SK-N-SH (cell line): ENCODE measurements around the gene DNASE2. TPM values are rescaled to one million over a fixed set of nuclear protein-coding genes. Genes with fewer than 3 reads are reported as not detected.
"Not testable (repeated sequence)": the region's sequence is repeated elsewhere in the genome, so short reads cannot be mapped to it uniquely, and the experiment has no call there.

Source experiments
- CTCF ChIA-PET: fragments of 300-600, 350-600 bp; formaldehyde crosslinking; extraction: SDS; loops from one replicate; lab custom pipeline; 2021; lab: Yijun Ruan, JAX
- POLR2A ChIA-PET: fragments of 350-600 bp; sonication (Branson Sonifier 250); formaldehyde crosslinking; extraction: SDS; loops from one replicate; lab custom pipeline; 2020; ENCODE audit warnings: antibody characterized with exemption, inconsistent platforms; lab: Yijun Ruan, JAX
- DNase-seq: peaks from one replicate; pipeline ENCODE4 v3.0.0; 2012
- H2AFZ ChIP-seq: fragments of 200-600 bp; sonication (generic); 2 replicates; pipeline ENCODE4 v1.8.1; 2016; ENCODE audit warnings: antibody characterized with exemption, mild to moderate bottlenecking, low read depth
- H3F3A ChIP-seq: fragments of 200-600 bp; sonication (generic); replicated peaks from 2 replicates; pipeline ENCODE3; 2016; ENCODE audit warnings: antibody characterized with exemption, mild to moderate bottlenecking; ENCODE audit not compliant: insufficient read depth
- H3K27ac ChIP-seq, 2 experiments: fragments of 200-500 bp in 1 of 2; fragments of 200-600 bp in 1 of 2; sonication (Bioruptor generic) in 1 of 2; sonication (generic), shearing (Covaris generic) in 1 of 2; 2 replicates each; pipeline versions ENCODE4 v1.5.1 to v1.6.1; 2014 to 2016; ENCODE audit warnings: low read depth in 2 of 2, inconsistent platforms in 1 of 2, low read length in 1 of 2, mild to moderate bottlenecking in 1 of 2, mixed read lengths in 1 of 2
- H3K27me3 ChIP-seq: fragments of 200-600 bp; sonication (generic), shearing (Covaris generic); 2 replicates; pipeline ENCODE4 v1.6.1; 2016; ENCODE audit warnings: mixed run types; ENCODE audit not compliant: insufficient read depth
- H3K36me3 ChIP-seq, 2 experiments: fragments of 200-500 bp in 1 of 2; fragments of 200-600 bp in 1 of 2; sonication (Bioruptor generic) in 1 of 2; sonication (generic) in 1 of 2; replicated peaks in 1 of 2; 2 replicates each; pipeline versions ENCODE3 to v1.5.1; 2014 to 2016; ENCODE audit warnings: low read length in 1 of 2, mild to moderate bottlenecking in 1 of 2; ENCODE audit not compliant: insufficient read depth in 2 of 2, control insufficient read depth in 1 of 2
- H3K4me1 ChIP-seq, 2 experiments: fragments of 200-500 bp in 1 of 2; fragments of 200-600 bp in 1 of 2; sonication (Bioruptor generic) in 1 of 2; sonication (generic), shearing (Covaris generic) in 1 of 2; 2 replicates each; pipeline versions ENCODE4 v1.5.1 to v1.6.1; 2014 to 2016; ENCODE audit warnings: low read depth in 1 of 2, low read length in 1 of 2, mixed run types in 1 of 2; ENCODE audit not compliant: insufficient read depth in 2 of 2, control insufficient read depth in 1 of 2
- H3K4me2 ChIP-seq: fragments of 200-600 bp; sonication (generic), shearing (Covaris generic); 2 replicates; pipeline ENCODE4 v1.6.1; 2017; ENCODE audit warnings: mixed run types
- H3K4me3 ChIP-seq, 2 experiments: fragments of 200-500 bp in 1 of 2; fragments of 200-600 bp in 1 of 2; sonication (Bioruptor generic) in 1 of 2; sonication (generic), shearing (Covaris generic) in 1 of 2; 2 replicates each; pipeline versions ENCODE4 v1.5.1 to v1.8.1; 2014 to 2016; ENCODE audit warnings: low read depth in 2 of 2, inconsistent platforms in 1 of 2, low read length in 1 of 2, mild to moderate bottlenecking in 1 of 2, mixed read lengths in 1 of 2, moderate library complexity in 1 of 2
- H3K79me2 ChIP-seq: fragments of 200-600 bp; sonication (generic); 2 replicates; pipeline ENCODE4 v1.8.1; 2017; ENCODE audit warnings: mild to moderate bottlenecking; ENCODE audit not compliant: insufficient read depth
- H3K9ac ChIP-seq: fragments of 200-600 bp; sonication (generic); 2 replicates; pipeline ENCODE4 v1.6.1; 2017; ENCODE audit warnings: mixed run types
- H3K9me2 ChIP-seq: fragments of 200-600 bp; sonication (generic); 2 replicates; pipeline ENCODE4 v1.6.1; 2017; ENCODE audit warnings: mixed run types
- H3K9me3 ChIP-seq: fragments of 200-600 bp; sonication (generic); 2 replicates; pipeline ENCODE4 v1.6.1; 2017; ENCODE audit warnings: mixed run types, mild to moderate bottlenecking, moderate library complexity
- H4K20me1 ChIP-seq: fragments of 200-600 bp; sonication (generic); 2 replicates; pipeline ENCODE4 v1.6.1; 2017; ENCODE audit warnings: mild to moderate bottlenecking, mixed run types; ENCODE audit not compliant: insufficient read depth
- CHD2 ChIP-seq: fragments of 150-350 bp; IDR thresholded peaks from 2 replicates; pipeline ENCODE4 v1.6.1; 2018; ENCODE audit warnings: low read length; ENCODE audit not compliant: partially characterized antibody
- ELF1 ChIP-seq: IDR thresholded peaks from 2 replicates; pipeline ENCODE4 v1.4.0; 2012
- EP300 ChIP-seq, 2 experiments: IDR thresholded peaks; 2 replicates each; pipeline versions ENCODE4 v1.4.0 to v1.6.1; 2012; ENCODE audit warnings: borderline replicate concordance in 1 of 2, low read depth in 1 of 2, low read length in 1 of 2
- EZH2phosphoT487 ChIP-seq: fragments of 200-600 bp; sonication (generic); IDR thresholded peaks from 2 replicates; pipeline ENCODE4 v1.6.1; 2017; ENCODE audit warnings: low read depth, mixed run types, mild to moderate bottlenecking, antibody characterized with exemption, moderate library complexity, borderline replicate concordance
- FOSL2 ChIP-seq: IDR thresholded peaks from 2 replicates; pipeline ENCODE4 v1.4.0; 2012; ENCODE audit warnings: low read depth, mild to moderate bottlenecking, moderate library complexity, borderline replicate concordance
- FOXJ3 ChIP-seq: sonication (generic); formaldehyde crosslinking; IDR thresholded peaks from 2 replicates; pipeline ENCODE4 v1.5.1; 2020; ENCODE audit warnings: mild to moderate bottlenecking, missing genetic modification reagents
- GABPA ChIP-seq: IDR thresholded peaks from 2 replicates; pipeline ENCODE4 v1.4.0; 2012; ENCODE audit warnings: low read depth, mild to moderate bottlenecking
- MXI1 ChIP-seq: IDR thresholded peaks from 2 replicates; pipeline ENCODE4 v1.6.1; 2012; ENCODE audit warnings: mild to moderate bottlenecking, low read depth, low read length, improper control_type of control experiment
- RXRA ChIP-seq: IDR thresholded peaks from 2 replicates; pipeline ENCODE4 v1.4.0; 2012; ENCODE audit warnings: low read depth, mild to moderate bottlenecking, borderline replicate concordance
- YY1 ChIP-seq: IDR thresholded peaks from 2 replicates; pipeline ENCODE4 v1.4.0; 2012; ENCODE audit warnings: low read depth, mild to moderate bottlenecking
- WGBS: methylation state at CpG from one replicate; pipeline ENCODE4 v1.1.6; 2017; ENCODE audit warnings: low lambda C conversion rate; 5-methylcytosine and 5-hydroxymethylcytosine counted together
- polyA plus RNA-seq, 3 experiments: library from polyadenylated mRNA; depleted of rRNA; stranded (reverse); fragments of >200 nt; gene quantifications; 2 replicates each; pipeline ENCODE4 v1.2.3, GENCODE V29; 2012
- TF ChIP-seq, protein P1 (sequence below): fragments of 150-350 bp; IDR thresholded peaks from 2 replicates; pipeline ENCODE4 v1.6.1; 2016; ENCODE audit warnings: mild to moderate bottlenecking, low read depth, low read length
- TF ChIP-seq, protein P2 (sequence below): IDR thresholded peaks from 2 replicates; pipeline ENCODE4 v1.4.0; 2012; ENCODE audit warnings: low read depth, borderline replicate concordance
- TF ChIP-seq, protein P3 (sequence below): IDR thresholded peaks from 2 replicates; pipeline ENCODE4 v1.6.1; 2012; ENCODE audit warnings: mild to moderate bottlenecking, low read depth, low read length, moderate library complexity
- TF ChIP-seq, protein P4 (sequence below): fragments of 150-350 bp; IDR thresholded peaks from 2 replicates; pipeline ENCODE4 v1.6.1; 2017; ENCODE audit warnings: antibody characterized with exemption, low read length, low read depth, borderline replicate concordance
- TF ChIP-seq, protein P5 (sequence below): fragments of 200-600 bp; sonication (generic); IDR thresholded peaks from 2 replicates; pipeline ENCODE4 v1.6.1; 2017; ENCODE audit warnings: antibody characterized with exemption, mild to moderate bottlenecking, moderate library complexity

Gene DNASE2
- polyA plus RNA-seq, 1 of the 3 experiments (the other 2 are of a cell fraction), result 29.8 TPM

DNA sequence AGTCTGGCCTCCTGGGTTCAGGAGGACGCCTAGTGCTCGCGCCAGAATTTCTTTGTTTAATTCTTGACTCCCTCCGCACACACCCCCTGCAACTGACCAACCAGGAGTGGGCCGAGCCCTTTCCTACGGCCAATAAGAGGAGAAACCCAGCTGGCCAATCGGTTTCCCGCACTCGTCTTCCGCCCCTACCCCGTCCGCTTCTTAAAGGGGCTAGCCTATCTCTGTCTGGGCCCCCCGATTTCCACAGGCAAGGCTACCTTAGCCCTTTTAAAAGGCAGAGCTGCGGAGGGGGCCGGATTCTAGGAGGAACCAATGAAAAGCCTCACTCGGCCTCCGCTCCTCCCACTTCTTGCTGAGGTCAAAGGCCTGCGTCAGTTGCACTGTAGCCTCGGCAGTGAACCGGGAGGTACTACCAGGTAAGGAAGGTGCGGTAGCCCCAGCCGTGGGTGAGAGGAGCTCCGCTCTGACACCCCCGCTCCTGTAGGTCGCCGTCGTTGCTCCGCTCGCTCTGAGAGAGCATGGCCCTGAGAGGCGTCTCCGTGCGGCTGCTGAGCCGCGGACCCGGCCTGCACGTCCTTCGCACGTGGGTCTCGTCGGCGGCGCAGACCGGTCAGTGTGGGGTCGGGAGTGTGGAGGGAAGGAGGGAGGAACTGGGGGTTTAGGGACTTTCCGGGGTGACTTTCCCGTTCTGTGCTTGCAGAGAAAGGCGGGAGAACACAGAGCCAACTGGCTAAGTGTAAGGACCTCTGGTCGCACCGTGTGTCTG is 9.7 kb upstream of the DNASE2 start, which contains the start of gene GCDH (continued):
- TF ChIP-seq, protein P1, sequence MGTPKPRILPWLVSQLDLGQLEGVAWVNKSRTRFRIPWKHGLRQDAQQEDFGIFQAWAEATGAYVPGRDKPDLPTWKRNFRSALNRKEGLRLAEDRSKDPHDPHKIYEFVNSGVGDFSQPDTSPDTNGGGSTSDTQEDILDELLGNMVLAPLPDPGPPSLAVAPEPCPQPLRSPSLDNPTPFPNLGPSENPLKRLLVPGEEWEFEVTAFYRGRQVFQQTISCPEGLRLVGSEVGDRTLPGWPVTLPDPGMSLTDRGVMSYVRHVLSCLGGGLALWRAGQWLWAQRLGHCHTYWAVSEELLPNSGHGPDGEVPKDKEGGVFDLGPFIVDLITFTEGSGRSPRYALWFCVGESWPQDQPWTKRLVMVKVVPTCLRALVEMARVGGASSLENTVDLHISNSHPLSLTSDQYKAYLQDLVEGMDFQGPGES, result no peak; the same call in 1 of the 2 replicates
- TF ChIP-seq FOSL2, result no peak
- TF ChIP-seq, protein P2, sequence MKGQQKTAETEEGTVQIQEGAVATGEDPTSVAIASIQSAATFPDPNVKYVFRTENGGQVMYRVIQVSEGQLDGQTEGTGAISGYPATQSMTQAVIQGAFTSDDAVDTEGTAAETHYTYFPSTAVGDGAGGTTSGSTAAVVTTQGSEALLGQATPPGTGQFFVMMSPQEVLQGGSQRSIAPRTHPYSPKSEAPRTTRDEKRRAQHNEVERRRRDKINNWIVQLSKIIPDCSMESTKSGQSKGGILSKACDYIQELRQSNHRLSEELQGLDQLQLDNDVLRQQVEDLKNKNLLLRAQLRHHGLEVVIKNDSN, result no peak
- no peak for TF ChIP-seq FOXJ3 (CRISPR knock-in tag)
- TF ChIP-seq, protein P3, sequence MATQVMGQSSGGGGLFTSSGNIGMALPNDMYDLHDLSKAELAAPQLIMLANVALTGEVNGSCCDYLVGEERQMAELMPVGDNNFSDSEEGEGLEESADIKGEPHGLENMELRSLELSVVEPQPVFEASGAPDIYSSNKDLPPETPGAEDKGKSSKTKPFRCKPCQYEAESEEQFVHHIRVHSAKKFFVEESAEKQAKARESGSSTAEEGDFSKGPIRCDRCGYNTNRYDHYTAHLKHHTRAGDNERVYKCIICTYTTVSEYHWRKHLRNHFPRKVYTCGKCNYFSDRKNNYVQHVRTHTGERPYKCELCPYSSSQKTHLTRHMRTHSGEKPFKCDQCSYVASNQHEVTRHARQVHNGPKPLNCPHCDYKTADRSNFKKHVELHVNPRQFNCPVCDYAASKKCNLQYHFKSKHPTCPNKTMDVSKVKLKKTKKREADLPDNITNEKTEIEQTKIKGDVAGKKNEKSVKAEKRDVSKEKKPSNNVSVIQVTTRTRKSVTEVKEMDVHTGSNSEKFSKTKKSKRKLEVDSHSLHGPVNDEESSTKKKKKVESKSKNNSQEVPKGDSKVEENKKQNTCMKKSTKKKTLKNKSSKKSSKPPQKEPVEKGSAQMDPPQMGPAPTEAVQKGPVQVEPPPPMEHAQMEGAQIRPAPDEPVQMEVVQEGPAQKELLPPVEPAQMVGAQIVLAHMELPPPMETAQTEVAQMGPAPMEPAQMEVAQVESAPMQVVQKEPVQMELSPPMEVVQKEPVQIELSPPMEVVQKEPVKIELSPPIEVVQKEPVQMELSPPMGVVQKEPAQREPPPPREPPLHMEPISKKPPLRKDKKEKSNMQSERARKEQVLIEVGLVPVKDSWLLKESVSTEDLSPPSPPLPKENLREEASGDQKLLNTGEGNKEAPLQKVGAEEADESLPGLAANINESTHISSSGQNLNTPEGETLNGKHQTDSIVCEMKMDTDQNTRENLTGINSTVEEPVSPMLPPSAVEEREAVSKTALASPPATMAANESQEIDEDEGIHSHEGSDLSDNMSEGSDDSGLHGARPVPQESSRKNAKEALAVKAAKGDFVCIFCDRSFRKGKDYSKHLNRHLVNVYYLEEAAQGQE, result 0 out of 2 replicates have a peak, but pooled peaks have one; percentile 16
- no peak for TF ChIP-seq EP300 (IDR thresholded peaks at IDR 0.05; ENCODE audit: borderline replicate concordance in 1 of 2, low read depth in 1 of 2, low read length in 1 of 2)
- TF ChIP-seq EZH2phosphoT487, result no peak
- TF ChIP-seq, protein P4, sequence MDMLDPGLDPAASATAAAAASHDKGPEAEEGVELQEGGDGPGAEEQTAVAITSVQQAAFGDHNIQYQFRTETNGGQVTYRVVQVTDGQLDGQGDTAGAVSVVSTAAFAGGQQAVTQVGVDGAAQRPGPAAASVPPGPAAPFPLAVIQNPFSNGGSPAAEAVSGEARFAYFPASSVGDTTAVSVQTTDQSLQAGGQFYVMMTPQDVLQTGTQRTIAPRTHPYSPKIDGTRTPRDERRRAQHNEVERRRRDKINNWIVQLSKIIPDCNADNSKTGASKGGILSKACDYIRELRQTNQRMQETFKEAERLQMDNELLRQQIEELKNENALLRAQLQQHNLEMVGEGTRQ, result no peak
- peak; percentile 78 for TF ChIP-seq CHD2
- TF ChIP-seq, protein P5, sequence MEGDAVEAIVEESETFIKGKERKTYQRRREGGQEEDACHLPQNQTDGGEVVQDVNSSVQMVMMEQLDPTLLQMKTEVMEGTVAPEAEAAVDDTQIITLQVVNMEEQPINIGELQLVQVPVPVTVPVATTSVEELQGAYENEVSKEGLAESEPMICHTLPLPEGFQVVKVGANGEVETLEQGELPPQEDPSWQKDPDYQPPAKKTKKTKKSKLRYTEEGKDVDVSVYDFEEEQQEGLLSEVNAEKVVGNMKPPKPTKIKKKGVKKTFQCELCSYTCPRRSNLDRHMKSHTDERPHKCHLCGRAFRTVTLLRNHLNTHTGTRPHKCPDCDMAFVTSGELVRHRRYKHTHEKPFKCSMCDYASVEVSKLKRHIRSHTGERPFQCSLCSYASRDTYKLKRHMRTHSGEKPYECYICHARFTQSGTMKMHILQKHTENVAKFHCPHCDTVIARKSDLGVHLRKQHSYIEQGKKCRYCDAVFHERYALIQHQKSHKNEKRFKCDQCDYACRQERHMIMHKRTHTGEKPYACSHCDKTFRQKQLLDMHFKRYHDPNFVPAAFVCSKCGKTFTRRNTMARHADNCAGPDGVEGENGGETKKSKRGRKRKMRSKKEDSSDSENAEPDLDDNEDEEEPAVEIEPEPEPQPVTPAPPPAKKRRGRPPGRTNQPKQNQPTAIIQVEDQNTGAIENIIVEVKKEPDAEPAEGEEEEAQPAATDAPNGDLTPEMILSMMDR, result no peak
- peak; percentile 95 for TF ChIP-seq MXI1
- TF ChIP-seq ELF1, result peak; percentile 82
- TF ChIP-seq YY1, result no peak
- no peak for TF ChIP-seq RXRA
- TF ChIP-seq GABPA, result 0 out of 2 replicates have a peak, but pooled peaks have one; percentile 17
- TF ChIP-seq, all 33 proteins: peak for 10

DNA sequence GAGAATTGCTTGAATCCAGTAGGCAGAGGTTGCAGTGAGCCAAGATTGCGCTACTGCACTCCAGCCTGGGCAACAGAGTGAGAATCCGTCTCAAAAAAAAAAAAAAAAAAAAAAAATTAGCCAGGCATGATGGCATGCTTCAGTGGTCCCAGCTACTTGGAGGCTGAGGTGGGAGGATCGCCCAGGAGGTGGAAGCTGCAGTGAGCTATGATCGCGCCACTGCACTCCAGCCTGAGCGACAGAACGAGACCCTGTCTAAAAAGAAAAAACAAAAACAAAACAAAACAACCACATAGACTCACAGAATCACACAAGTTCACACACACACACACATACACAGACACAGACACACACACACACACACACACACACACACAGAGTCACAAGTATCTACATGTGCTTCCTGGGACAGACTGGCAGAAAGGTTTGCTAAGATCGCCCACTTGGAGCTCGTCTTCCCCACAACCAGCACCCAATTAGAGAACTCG is 9.1 kb upstream of the DNASE2 start:
- peak overlapping the region; percentile 72 for H2AFZ ChIP-seq
- not testable (repeated sequence) for H3K27ac ChIP-seq, H3K27me3 ChIP-seq, H3K36me3 ChIP-seq, H3K4me1 ChIP-seq, H4K20me1 ChIP-seq, H3K9me2 ChIP-seq, DNase-seq, H3K9me3 ChIP-seq, H3F3A ChIP-seq
- H3K9ac ChIP-seq, result peak overlapping the region; percentile 30; the same call in 1 of the 2 replicates
- H3K4me2 ChIP-seq, result peak overlapping the region; percentile 75
- H3K4me3 ChIP-seq, result peak overlapping the region; percentile 39 to 46
- 22% methylated on average over 10 of the region's 10 CpGs for WGBS
- ChIA-PET POLR2A (interaction anchor here (0.8 to 2.3 kb wide), 15 partner anchors 9 to 262 kb away, joined by 3 to 21 read pairs (median 4); partner anchors contain the start of genes CALR, DNASE2, FARSA and JUNB), CTCF (interaction anchor here (1.0 to 2.7 kb wide), 11 partner anchors 9 to 83 kb away, joined by 3 to 13 read pairs (median 3); partner anchors contain the start of genes DNASE2 and RNASEH2A)
- H3K79me2 ChIP-seq, result peaks cover 13% of the 10 kb centered on the region
